Stimulated activated CD4-positive, alpha-beta T cell treated with anti-CD3 and anti-CD28 coated beads, TNF-alpha, amount 100 ng/mL, for 4 hours (primary cell): ENCODE measurements around the gene C1orf115.
"Not testable (repeated sequence)": the region's sequence is repeated elsewhere in the genome, so short reads cannot be mapped to it uniquely, and the experiment has no call there.

Source experiments
- DNase-seq, 3 experiments: peaks; one replicate each; pipeline ENCODE4 v3.0.0-alpha.2; 2020; ENCODE audit warnings: low read depth in 3 of 3

C1orf115 gene

GRCh38 chr1:220726634-220727033 is 36.5 kb downstream of the C1orf115 start:
- no peak for DNase-seq

- no peak for DNase-seq
Measured at GRCh38 chr1:220727519-220727918, 37.4 kb downstream of the C1orf115 start.

GRCh38 chr1:220730486-220730885 is 40.3 kb downstream of the C1orf115 start:
- no peak for DNase-seq

- no peak for DNase-seq
Measured at GRCh38 chr1:220732137-220732536, 42.0 kb downstream of the C1orf115 start.

- no peak for DNase-seq
Measured at GRCh38 chr1:220732621-220733020, 42.5 kb downstream of the C1orf115 start.

GRCh38 chr1:220733086-220733601 is 43.0 kb downstream of the C1orf115 start:
- DNase-seq: peak; percentile 43 to 64 (median 61)

GRCh38 chr1:220734571-220735326 is 44.6 kb downstream of the C1orf115 start:
- no peak for DNase-seq

GRCh38 chr1:220736283-220736682 is 46.1 kb downstream of the C1orf115 start:
- DNase-seq: not testable (repeated sequence)

- no peak for DNase-seq
Measured at GRCh38 chr1:220741349-220741748, 51.2 kb downstream of the C1orf115 start.

- DNase-seq: no peak
Measured at GRCh38 chr1:220741825-220742224, 51.7 kb downstream of the C1orf115 start.

- DNase-seq: no peak
Measured at GRCh38 chr1:220742520-220742919, 52.4 kb downstream of the C1orf115 start.

GRCh38 chr1:220746851-220747250 is 56.7 kb downstream of the C1orf115 start:
- DNase-seq: no peak

GRCh38 chr1:220747437-220748088 is 57.4 kb downstream of the C1orf115 start:
- DNase-seq: no peak

GRCh38 chr1:220748089-220748934 is 58.1 kb downstream of the C1orf115 start, which contains the start of gene MTARC2:
MTARC2 (plus strand) TSS chr1:220748322; CDS start chr1:220748532, 210 bp downstream.
- no peak for DNase-seq
